HCT116 (cell line): ENCODE measurements around the gene AP5Z1. TPM values are rescaled to one million over a fixed set of nuclear protein-coding genes. Genes with fewer than 3 reads are reported as not detected.

Experiments used
- ATAC-seq: fragments of 200-7000 bp; cut with Tn5 transposase; 2 replicates; pipeline ENCODE4 v1.9.1; 2020; ENCODE audit warnings: mild to moderate bottlenecking, moderate library complexity
- BruUV-seq: library from RNA; stranded (reverse); fragments of 400-500 nt; replicated peaks from 2 replicates; lab custom pipeline; 2021; lab: Mats Ljungman, UMichigan
- CTCF ChIA-PET: fragments of 300-600 bp; sonication (Branson Sonifier 250); formaldehyde crosslinking; loops from one replicate; lab custom pipeline; 2021; ENCODE audit warnings: antibody characterized with exemption; lab: Charles Lee
- POLR2A ChIA-PET: fragments of 300-600, 350-600 bp; sonication (Branson Sonifier 250); formaldehyde crosslinking; loops from one replicate; lab custom pipeline; 2021; ENCODE audit warnings: antibody characterized with exemption; lab: Charles Lee
- RAD21 ChIA-PET, 2 experiments: fragments of 300-600 bp; sonication (Branson Sonifier 250); formaldehyde crosslinking; loops; one replicate each; lab custom pipeline; 2023; ENCODE audit warnings: low total read pairs in 2 of 2; ENCODE audit not compliant: uncharacterized antibody in 2 of 2, unreplicated experiment in 2 of 2, low non-redundant PET in 1 of 2; lab: Charles Lee
- DNase-seq: peaks from one replicate; pipeline ENCODE4 v3.0.0-alpha.2; 2010; ENCODE audit warnings: low read depth, low spot score
- H2AFZ ChIP-seq: fragments of 200-600 bp; shearing (Covaris generic), sonication (generic); 2 replicates; pipeline ENCODE4 v1.6.1; 2017; ENCODE audit warnings: low read depth, mixed run types, mixed read lengths, antibody characterized with exemption, low read length; ENCODE audit not compliant: poor library complexity, severe bottlenecking
- H3K27ac ChIP-seq: 2 replicates; pipeline ENCODE4 v1.5.1; 2012; ENCODE audit warnings: low read depth, low read length
- H3K27me3 ChIP-seq: fragments of 200-600 bp; sonication (generic); 2 replicates; pipeline ENCODE4 v1.6.1; 2016; ENCODE audit warnings: mixed run types, low read length, mixed read lengths; ENCODE audit not compliant: insufficient read depth
- H3K36me3 ChIP-seq, 2 experiments: fragments of 200-500 bp in 1 of 2; fragments of 200-600 bp in 1 of 2; sonication (Bioruptor generic) in 1 of 2; sonication (generic) in 1 of 2; 2 replicates each; pipeline versions ENCODE4 v1.5.1 to v1.6.1; 2014 to 2016; ENCODE audit warnings: low read length in 2 of 2, inconsistent platforms in 1 of 2, mixed read lengths in 1 of 2, mixed run types in 1 of 2; ENCODE audit not compliant: insufficient read depth in 2 of 2, control insufficient read depth in 1 of 2
- H3K4me1 ChIP-seq, 2 experiments: fragments of 200-600 bp in 1 of 2; sonication (generic) in 1 of 2; 2 replicates each; pipeline versions ENCODE4 v1.5.1 to v1.6.1; 2012 to 2017; ENCODE audit warnings: low read length in 2 of 2, inconsistent platforms in 1 of 2, mild to moderate bottlenecking in 1 of 2, mixed read lengths in 1 of 2, mixed run types in 1 of 2, moderate library complexity in 1 of 2; ENCODE audit not compliant: insufficient read depth in 2 of 2, control insufficient read depth in 1 of 2
- H3K4me2 ChIP-seq: fragments of 200-600 bp; sonication (generic); 2 replicates; pipeline ENCODE4 v1.6.1; 2017; ENCODE audit warnings: mixed run types, low read length, mixed read lengths
- H3K4me3 ChIP-seq, 2 experiments: fragments of 200-600 bp in 1 of 2; sonication (generic) in 1 of 2; replicated peaks in 1 of 2; 2 replicates each; pipeline ENCODE4 v1.5.1; 2011 to 2016; ENCODE audit warnings: low read length in 2 of 2, control low read depth in 1 of 2, low read depth in 1 of 2, mild to moderate bottlenecking in 1 of 2, mixed read lengths in 1 of 2, mixed run types in 1 of 2
- H3K79me2 ChIP-seq: fragments of 200-600 bp; sonication (generic); 2 replicates; pipeline ENCODE4 v1.6.1; 2017; ENCODE audit warnings: mild to moderate bottlenecking, mixed run types, low read length, moderate library complexity, mixed read lengths; ENCODE audit not compliant: insufficient read depth
- H3K9ac ChIP-seq: fragments of 200-600 bp; sonication (generic); 2 replicates; pipeline ENCODE4 v1.6.1; 2016; ENCODE audit warnings: low read length, mixed read lengths
- H3K9me2 ChIP-seq: fragments of 200-600 bp; sonication (generic), shearing (Covaris generic); 2 replicates; pipeline ENCODE4 v1.6.1; 2017; ENCODE audit warnings: mixed run types, mild to moderate bottlenecking, moderate library complexity; ENCODE audit not compliant: insufficient read depth
- H3K9me3 ChIP-seq, 2 experiments: fragments of 200-500 bp in 1 of 2; fragments of 200-600 bp in 1 of 2; sonication (Bioruptor generic) in 1 of 2; sonication (generic) in 1 of 2; 2 replicates each; pipeline ENCODE4 v1.6.1; 2014 to 2017; ENCODE audit warnings: low read length in 2 of 2, mixed read lengths in 2 of 2, inconsistent platforms in 1 of 2, low read depth in 1 of 2, mild to moderate bottlenecking in 1 of 2, mixed run types in 1 of 2, moderate library complexity in 1 of 2; ENCODE audit not compliant: control insufficient read depth in 1 of 2, insufficient read depth in 1 of 2
- H4K20me1 ChIP-seq: fragments of 200-600 bp; sonication (generic), shearing (Covaris generic); 2 replicates; pipeline ENCODE4 v1.6.1; 2017; ENCODE audit warnings: mixed run types, mild to moderate bottlenecking, moderate library complexity; ENCODE audit not compliant: insufficient read depth
- ATF3 ChIP-seq: IDR thresholded peaks from 2 replicates; pipeline ENCODE4 v1.6.1; 2012
- CBX3 ChIP-seq: IDR thresholded peaks from 2 replicates; pipeline ENCODE4 v1.6.1; 2012; ENCODE audit warnings: low read depth
- CEBPB ChIP-seq: IDR thresholded peaks from 2 replicates; pipeline ENCODE4 v1.6.1; 2012; ENCODE audit warnings: low read depth
- EGR1 ChIP-seq: IDR thresholded peaks from 2 replicates; pipeline ENCODE4 v1.6.1; 2012; ENCODE audit warnings: low read depth
- EZH2 ChIP-seq: fragments of 200-600 bp; sonication (generic); IDR thresholded peaks from 2 replicates; pipeline ENCODE4 v1.6.1; 2017; ENCODE audit warnings: antibody characterized with exemption, mixed run types
- EZH2phosphoT487 ChIP-seq: fragments of 200-600 bp; IDR thresholded peaks from 2 replicates; pipeline ENCODE4 v1.6.1; 2018; ENCODE audit warnings: antibody characterized with exemption, borderline replicate concordance
- FOSL1 ChIP-seq: IDR thresholded peaks from 2 replicates; pipeline ENCODE4 v1.6.1; 2012; ENCODE audit warnings: low read depth
- JUND ChIP-seq: IDR thresholded peaks from 2 replicates; pipeline ENCODE4 v1.6.1; 2012
- POLR2AphosphoS5 ChIP-seq: IDR thresholded peaks from 2 replicates; pipeline ENCODE4 v1.6.1; 2011; ENCODE audit warnings: mild to moderate bottlenecking, low read depth, low read length, moderate library complexity
- RAD21 ChIP-seq: IDR thresholded peaks from 2 replicates; pipeline ENCODE4 v1.6.1; 2012; ENCODE audit warnings: low read depth, mild to moderate bottlenecking
- SP1 ChIP-seq: IDR thresholded peaks from 2 replicates; pipeline ENCODE4 v1.6.1; 2012; ENCODE audit warnings: low read depth
- SRF ChIP-seq: IDR thresholded peaks from 2 replicates; pipeline ENCODE4 v1.6.1; 2012; ENCODE audit warnings: low read depth
- YY1 ChIP-seq: IDR thresholded peaks from 2 replicates; pipeline ENCODE4 v1.6.1; 2011; ENCODE audit warnings: low read length, low read depth, moderate library complexity, mild to moderate bottlenecking; ENCODE audit not compliant: insufficient replicate concordance; ENCODE audit errors: extremely low read depth
- ZFX ChIP-seq: fragments of 450-650 bp; IDR thresholded peaks from 2 replicates; pipeline ENCODE4 v1.6.1; 2017
- intact Hi-C: fragments of 100-400 bp; cut with micrococcal nuclease; formaldehyde crosslinking; loops from 2 replicates; pipeline ENCODE4 v1.10.0; 2022
- total RNA-seq: library from RNA; stranded (reverse); gene quantifications from one replicate; pipeline ENCODE4 v1.2.1, GENCODE V29; 2021; ENCODE audit not compliant: unreplicated experiment
- TF ChIP-seq, protein P1 (sequence below): IDR thresholded peaks from 2 replicates; pipeline ENCODE4 v1.6.1; 2012

The AP5Z1 gene
- total RNA-seq, 1 experiment from 2014 or later = 23.2 TPM

DNA sequence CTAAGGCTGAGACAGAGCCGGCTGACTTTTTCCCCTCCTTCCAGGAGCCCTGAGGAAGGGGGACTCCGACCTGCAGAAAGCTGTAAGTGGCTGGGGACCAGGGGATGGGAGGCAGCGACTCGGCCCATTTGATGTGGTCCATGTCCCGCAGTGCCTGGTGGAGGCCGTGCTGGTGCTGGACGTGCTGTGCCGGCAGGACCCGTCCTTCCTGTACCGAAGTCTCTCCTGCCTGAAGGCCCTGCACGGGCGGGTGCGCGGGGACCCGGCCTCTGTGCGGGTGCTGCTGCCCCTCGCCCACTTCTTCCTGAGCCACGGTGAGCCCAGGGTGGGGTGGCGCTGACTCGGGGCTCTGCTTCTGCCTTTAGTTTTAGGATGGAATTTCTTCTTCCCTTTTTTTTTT, 9.9 kb downstream of the AP5Z1 start (continued):
- no peak for TF ChIP-seq EZH2phosphoT487
- TF ChIP-seq ZFX = no peak
- no peak for TF ChIP-seq ATF3
- TF ChIP-seq JUND = no peak
- TF ChIP-seq YY1 = no peak
- TF ChIP-seq POLR2AphosphoS5 = no peak
- TF ChIP-seq EZH2 = no peak
- no peak for TF ChIP-seq RAD21
- TF ChIP-seq, all 23 proteins: peak for 0

GRCh38 chr7:4786015-4786414, 10.6 kb downstream of the AP5Z1 start:
- Histone ChIP-seq H3K9ac (no peak overlapping the region), H3K9me3 (no peaks in the 10 kb centered on the region), H3K4me3 (no peak overlapping the region), H3K36me3 (no peaks in the 10 kb centered on the region), H4K20me1 (no peaks in the 10 kb centered on the region), H3K27ac (no peak overlapping the region), H3K4me2 (no peak overlapping the region), H3K27me3 (no peaks in the 10 kb centered on the region), H3K9me2 (no peaks in the 10 kb centered on the region), H3K79me2 (no peaks in the 10 kb centered on the region), H2AFZ (no peak overlapping the region), H3K4me1 (no peaks in the 10 kb centered on the region)
- ChIA-PET CTCF (no interaction called here), RAD21 (no interaction called here), POLR2A (no interaction called here)
- TF ChIP-seq EGR1 (no peak), ZFX (no peak), CBX3 (no peak), EZH2phosphoT487 (no peak), POLR2AphosphoS5 (no peak), FOSL1 (no peak), CEBPB (no peak), ATF3 (no peak), SP1 (no peak), SRF (no peak)
- TF ChIP-seq, protein P1, sequence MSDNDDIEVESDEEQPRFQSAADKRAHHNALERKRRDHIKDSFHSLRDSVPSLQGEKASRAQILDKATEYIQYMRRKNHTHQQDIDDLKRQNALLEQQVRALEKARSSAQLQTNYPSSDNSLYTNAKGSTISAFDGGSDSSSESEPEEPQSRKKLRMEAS = no peak
- no TSS peak for BruUV-seq
- intact Hi-C loops = no loop called here
- no peak for DNase-seq
- no peak for ATAC-seq
